Measurements from ENCODE around the gene ACACA. TPM values are rescaled to one million over a fixed set of nuclear protein-coding genes. Genes with fewer than 3 reads are reported as not detected.

ACACA gene
- total RNA-seq, 1 experiment from 2014 or later: 84.2 TPM

DNA sequence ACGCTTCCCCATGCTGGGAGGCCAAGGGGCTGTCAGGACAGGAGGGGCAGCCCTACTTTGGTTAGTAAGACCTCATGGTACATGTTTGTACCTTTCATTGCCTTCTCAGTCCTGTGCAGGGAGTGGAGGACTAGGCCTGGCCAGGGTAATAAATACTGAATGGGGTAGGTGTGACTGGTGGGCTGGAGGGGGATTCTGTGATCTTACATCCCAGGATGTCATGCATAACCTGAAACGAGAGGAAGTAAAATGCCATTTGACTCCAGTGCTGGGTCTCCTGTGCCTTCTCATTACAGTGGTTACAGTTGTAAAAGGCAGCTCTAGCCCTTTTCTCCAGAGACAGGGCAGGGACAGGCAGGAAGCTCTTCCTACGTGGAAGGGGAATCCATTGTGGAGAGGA, 319.7 kb downstream of the ACACA start:
- Histone ChIP-seq H4K20me1 (ENCODE audit: insufficient read depth, low read depth, low read length) (no peaks in the 10 kb centered on the region), H3K27ac (ENCODE audit: low read length) (no peak overlapping the region), H3K36me3 (ENCODE audit: insufficient read depth, low read length) (peaks cover 32% of the 10 kb centered on the region; the same call in 1 of the 2 replicates)

DNA sequence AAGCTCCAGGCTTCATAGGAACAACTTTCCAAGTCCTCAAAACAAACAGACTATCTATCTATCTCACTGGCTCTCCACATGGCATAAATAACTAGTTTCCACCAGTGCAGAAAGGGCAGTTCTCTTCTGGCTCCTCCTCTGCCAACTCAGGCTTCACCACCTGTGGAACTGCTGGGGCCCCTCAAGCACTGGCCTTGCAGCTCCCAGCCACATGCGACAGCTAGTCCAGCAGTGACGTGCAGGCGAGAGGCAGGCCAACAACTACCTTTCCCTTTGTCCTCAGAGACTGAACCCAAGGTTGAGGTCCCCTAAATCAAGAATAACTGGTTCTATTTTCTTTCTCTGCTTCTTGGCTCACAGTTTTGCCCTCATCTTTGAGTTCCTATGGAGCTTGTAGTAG, 320.3 kb downstream of the ACACA start:
- Histone ChIP-seq H3K9me3 (ENCODE audit: low read length) (no peaks in the 10 kb centered on the region), H2AFZ (ENCODE audit: low read length) (no peak overlapping the region), H3K79me2 (ENCODE audit: low read length) (no peaks in the 10 kb centered on the region), H3K9me2 (replicated peaks; ENCODE audit: insufficient read depth, low read length) (no peaks in the 10 kb centered on the region), H3K9ac (ENCODE audit: low read length) (no peak overlapping the region), H3K4me1 (ENCODE audit: low read length) (no peaks in the 10 kb centered on the region), H4K20me1 (ENCODE audit: insufficient read depth, low read depth, low read length) (no peaks in the 10 kb centered on the region), H3K27me3 (ENCODE audit: low read length) (no peaks in the 10 kb centered on the region), H3K36me3 (ENCODE audit: insufficient read depth, low read length) (peaks cover 32% of the 10 kb centered on the region; the same call in 1 of the 2 replicates), H3K4me2 (ENCODE audit: low read depth, low read length, poor library complexity, severe bottlenecking) (no peak overlapping the region), H3K4me3 (ENCODE audit: low read length) (no peak overlapping the region), H3K27ac (ENCODE audit: low read length) (no peak overlapping the region)
- DNase-seq: no peak

More for the DNA sequence above, 319.7 kb downstream of the ACACA start:
- no peak overlapping the region for H3K9ac ChIP-seq (ENCODE audit: low read length)
- H3K4me2 ChIP-seq (ENCODE audit: low read depth, low read length, poor library complexity, severe bottlenecking): no peak overlapping the region
- no peaks in the 10 kb centered on the region for H3K27me3 ChIP-seq (ENCODE audit: low read length)
- no peaks in the 10 kb centered on the region for H3K9me3 ChIP-seq (ENCODE audit: low read length)
- no peak for DNase-seq
- H3K9me2 ChIP-seq (replicated peaks; ENCODE audit: insufficient read depth, low read length): no peaks in the 10 kb centered on the region
- H2AFZ ChIP-seq (ENCODE audit: low read length): no peak overlapping the region
- H3K4me3 ChIP-seq (ENCODE audit: low read length): no peak overlapping the region
- H3K79me2 ChIP-seq (ENCODE audit: low read length): no peaks in the 10 kb centered on the region
- no peaks in the 10 kb centered on the region for H3K4me1 ChIP-seq (ENCODE audit: low read length)

DNA sequence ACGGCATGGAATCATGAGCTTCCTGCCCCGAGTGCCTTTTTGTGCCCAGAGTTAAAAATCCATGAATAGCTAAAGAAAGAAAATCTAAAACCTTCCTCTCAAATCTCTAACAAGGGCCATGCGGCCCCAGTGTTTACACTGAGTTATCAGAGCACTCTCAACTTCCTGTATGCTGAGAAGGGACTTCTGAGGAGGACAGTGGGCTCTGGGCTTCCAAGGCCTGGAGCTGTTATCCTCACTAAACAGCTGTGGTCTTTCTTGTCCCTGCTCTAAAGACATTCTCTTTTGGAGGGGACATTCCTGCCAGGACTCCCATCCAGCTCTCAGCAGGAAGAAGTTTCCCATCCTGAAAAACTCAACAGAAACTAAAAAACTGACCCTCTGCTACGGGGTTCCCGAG, 322.3 kb downstream of the ACACA start:
- Histone ChIP-seq H3K27ac (ENCODE audit: low read length) (no peak overlapping the region), H3K4me2 (ENCODE audit: low read depth, low read length, poor library complexity, severe bottlenecking) (no peak overlapping the region), H3K79me2 (ENCODE audit: low read length) (no peaks in the 10 kb centered on the region), H4K20me1 (ENCODE audit: insufficient read depth, low read depth, low read length) (no peaks in the 10 kb centered on the region), H3K9ac (ENCODE audit: low read length) (no peak overlapping the region), H3K9me2 (replicated peaks; ENCODE audit: insufficient read depth, low read length) (no peaks in the 10 kb centered on the region), H3K27me3 (ENCODE audit: low read length) (no peaks in the 10 kb centered on the region), H2AFZ (ENCODE audit: low read length) (no peak overlapping the region), H3K4me1 (ENCODE audit: low read length) (no peaks in the 10 kb centered on the region), H3K9me3 (ENCODE audit: low read length) (no peaks in the 10 kb centered on the region), H3K36me3 (ENCODE audit: insufficient read depth, low read length) (peaks cover 28% of the 10 kb centered on the region; the same call in 1 of the 2 replicates), H3K4me3 (ENCODE audit: low read length) (no peak overlapping the region)
- DNase-seq: no peak

DNA sequence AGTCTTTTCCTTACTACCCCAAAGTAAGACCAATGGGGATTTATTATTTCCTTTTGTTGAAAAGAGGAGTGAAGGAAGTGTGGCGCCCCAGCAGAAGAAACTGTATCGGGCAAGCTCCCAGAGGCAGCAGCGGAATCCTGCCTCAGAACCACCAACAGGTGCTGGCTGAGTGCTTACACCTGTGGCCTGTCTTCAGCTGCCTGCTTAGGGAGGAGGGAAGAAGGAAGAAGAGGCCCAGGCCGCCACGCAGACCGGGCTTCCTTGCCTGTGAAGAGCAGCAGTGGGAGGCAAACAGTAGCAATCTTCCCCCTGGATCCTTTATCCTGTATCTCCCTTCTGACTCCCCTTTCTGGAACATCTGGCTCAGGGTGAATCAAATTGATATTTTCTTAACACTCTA, 323.2 kb downstream of the ACACA start:
- Histone ChIP-seq H3K27ac (ENCODE audit: low read length) (no peak overlapping the region), H3K27me3 (ENCODE audit: low read length) (no peaks in the 10 kb centered on the region), H3K9ac (ENCODE audit: low read length) (no peak overlapping the region), H4K20me1 (ENCODE audit: insufficient read depth, low read depth, low read length) (no peaks in the 10 kb centered on the region), H2AFZ (ENCODE audit: low read length) (no peak overlapping the region), H3K4me1 (ENCODE audit: low read length) (no peaks in the 10 kb centered on the region), H3K79me2 (ENCODE audit: low read length) (no peaks in the 10 kb centered on the region), H3K9me2 (replicated peaks; ENCODE audit: insufficient read depth, low read length) (no peaks in the 10 kb centered on the region), H3K4me3 (ENCODE audit: low read length) (no peak overlapping the region), H3K36me3 (ENCODE audit: insufficient read depth, low read length) (peaks cover 25% of the 10 kb centered on the region; the same call in 1 of the 2 replicates), H3K9me3 (ENCODE audit: low read length) (no peaks in the 10 kb centered on the region), H3K4me2 (ENCODE audit: low read depth, low read length, poor library complexity, severe bottlenecking) (no peak overlapping the region)
- DNase-seq: no peak

DNA sequence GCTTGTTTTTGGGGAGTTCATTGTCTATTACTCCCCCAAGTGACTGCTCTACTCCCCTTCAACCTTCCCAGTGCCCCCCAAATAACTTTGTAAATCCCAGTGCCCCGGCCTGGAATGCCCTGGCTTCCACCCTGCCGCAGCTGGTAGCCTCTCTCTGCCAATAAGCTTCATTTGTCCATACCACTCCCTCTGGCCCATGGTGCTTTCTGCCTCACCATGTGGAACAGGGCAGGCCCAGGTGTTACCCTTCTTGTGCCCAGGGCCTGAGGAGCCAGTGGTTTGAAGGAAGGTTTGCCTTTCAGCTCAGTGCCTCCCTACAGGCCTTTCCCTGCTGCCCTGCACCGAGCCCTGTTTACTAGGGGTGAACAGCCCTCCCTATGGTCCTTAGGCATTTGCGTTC, 323.7 kb downstream of the ACACA start:
- H3K79me2 ChIP-seq (ENCODE audit: low read length): no peaks in the 10 kb centered on the region
- H3K9me2 ChIP-seq (replicated peaks; ENCODE audit: insufficient read depth, low read length): no peaks in the 10 kb centered on the region
- no peak overlapping the region for H3K9ac ChIP-seq (ENCODE audit: low read length)
- no peaks in the 10 kb centered on the region for H4K20me1 ChIP-seq (ENCODE audit: insufficient read depth, low read depth, low read length)
- no peak overlapping the region for H3K4me3 ChIP-seq (ENCODE audit: low read length)
- H3K4me2 ChIP-seq (ENCODE audit: low read depth, low read length, poor library complexity, severe bottlenecking): no peak overlapping the region
- H3K9me3 ChIP-seq (ENCODE audit: low read length): no peaks in the 10 kb centered on the region
- no peak overlapping the region for H2AFZ ChIP-seq (ENCODE audit: low read length)
- H3K27ac ChIP-seq (ENCODE audit: low read length): no peak overlapping the region
- no peak for DNase-seq
- H3K4me1 ChIP-seq (ENCODE audit: low read length): no peaks in the 10 kb centered on the region
- H3K27me3 ChIP-seq (ENCODE audit: low read length): no peaks in the 10 kb centered on the region
- H3K36me3 ChIP-seq (ENCODE audit: insufficient read depth, low read length): peaks cover 25% of the 10 kb centered on the region; the same call in 1 of the 2 replicates

DNA sequence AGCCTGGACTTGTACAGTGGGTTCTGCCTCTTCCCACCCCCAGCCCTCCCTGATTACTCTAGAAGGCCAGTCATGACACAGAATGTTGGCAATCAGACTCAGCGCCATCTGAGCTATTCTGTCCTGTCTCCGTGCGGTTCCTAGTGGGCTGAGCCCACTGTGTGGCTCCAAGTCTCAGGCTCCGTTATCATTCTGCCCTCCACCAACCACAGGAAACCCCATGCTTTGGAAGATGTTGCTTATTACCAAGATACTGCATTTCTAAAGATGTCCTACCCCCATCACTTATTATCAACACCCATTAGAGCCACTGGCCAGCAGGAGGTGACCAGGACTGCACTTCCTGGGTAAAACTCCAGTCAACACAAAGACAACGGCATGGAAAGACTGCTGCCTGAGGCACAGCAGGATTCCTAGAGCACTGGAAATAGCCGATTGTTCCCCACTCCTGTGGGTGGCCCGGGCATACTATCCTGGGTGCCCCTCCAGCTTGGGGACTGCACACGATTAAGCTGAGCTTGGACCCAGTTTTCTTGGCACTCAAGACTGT, 324.2 kb downstream of the ACACA start:
- H3K79me2 ChIP-seq (ENCODE audit: low read length): no peaks in the 10 kb centered on the region
- DNase-seq: no peak
- peaks cover 23% of the 10 kb centered on the region; the same call in 1 of the 2 replicates for H3K36me3 ChIP-seq (ENCODE audit: insufficient read depth, low read length)
- H3K4me3 ChIP-seq (ENCODE audit: low read length): no peak overlapping the region
- H2AFZ ChIP-seq (ENCODE audit: low read length): no peak overlapping the region
- H3K9me3 ChIP-seq (ENCODE audit: low read length): no peaks in the 10 kb centered on the region
- no peaks in the 10 kb centered on the region for H3K4me1 ChIP-seq (ENCODE audit: low read length)
- H3K9ac ChIP-seq (ENCODE audit: low read length): no peak overlapping the region
- no peak overlapping the region for H3K4me2 ChIP-seq (ENCODE audit: low read depth, low read length, poor library complexity, severe bottlenecking)
- H3K9me2 ChIP-seq (replicated peaks; ENCODE audit: insufficient read depth, low read length): no peaks in the 10 kb centered on the region
- no peaks in the 10 kb centered on the region for H3K27me3 ChIP-seq (ENCODE audit: low read length)
- H4K20me1 ChIP-seq (ENCODE audit: insufficient read depth, low read depth, low read length): no peaks in the 10 kb centered on the region
- no peak overlapping the region for H3K27ac ChIP-seq (ENCODE audit: low read length)

DNA sequence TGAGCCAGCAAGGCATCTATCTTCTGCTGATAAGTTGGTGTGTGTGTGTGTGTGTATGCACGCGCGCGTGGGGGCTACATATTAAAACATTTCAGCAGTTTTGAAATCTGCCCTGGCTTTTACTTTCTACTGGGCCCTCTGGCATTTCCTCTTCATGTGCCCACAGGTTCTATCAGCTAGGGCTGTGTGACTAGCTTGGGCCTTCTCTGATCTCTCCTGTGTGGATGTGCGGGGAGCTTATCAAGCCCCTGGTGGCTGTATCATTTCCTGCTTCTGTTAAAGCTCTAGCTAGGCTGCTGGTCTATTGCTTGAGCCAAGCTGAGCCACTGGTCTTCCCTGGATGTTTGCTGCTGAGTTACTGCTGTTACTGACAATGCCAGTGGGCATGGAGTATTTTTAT, 325.3 kb downstream of the ACACA start:
- no peak for DNase-seq
- no peaks in the 10 kb centered on the region for H3K4me1 ChIP-seq (ENCODE audit: low read length)

DNA sequence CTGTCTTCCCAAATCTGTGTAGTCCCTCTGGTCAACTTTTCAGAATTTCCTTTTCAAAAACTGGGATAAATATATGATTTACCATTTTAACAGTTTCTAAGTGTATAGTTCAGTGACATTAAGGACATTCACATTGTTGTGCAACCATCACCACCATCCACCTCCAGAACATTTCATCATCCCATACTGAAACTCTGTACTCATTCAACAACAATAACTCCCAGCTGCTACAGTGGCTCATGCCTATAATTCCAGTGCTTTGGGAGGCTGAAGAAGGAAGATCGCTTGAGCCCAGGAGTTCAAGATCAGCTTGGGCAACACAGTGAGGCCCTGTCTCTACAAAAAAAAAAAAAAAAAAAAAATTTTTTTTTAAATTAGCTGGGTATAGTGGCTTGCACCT, 326.9 kb downstream of the ACACA start:
- no peak overlapping the region for H2AFZ ChIP-seq (ENCODE audit: low read length)
- no peaks in the 10 kb centered on the region for H4K20me1 ChIP-seq (ENCODE audit: insufficient read depth, low read depth, low read length)
- no peaks in the 10 kb centered on the region for H3K36me3 ChIP-seq (ENCODE audit: insufficient read depth, low read length)
- H3K27ac ChIP-seq (ENCODE audit: low read length): no peak overlapping the region
- H3K4me2 ChIP-seq (ENCODE audit: low read depth, low read length, poor library complexity, severe bottlenecking): no peak overlapping the region
- no peak overlapping the region for H3K9ac ChIP-seq (ENCODE audit: low read length)
- H3K4me3 ChIP-seq (ENCODE audit: low read length): no peak overlapping the region
- H3K9me2 ChIP-seq (replicated peaks; ENCODE audit: insufficient read depth, low read length): no peaks in the 10 kb centered on the region
- no peaks in the 10 kb centered on the region for H3K79me2 ChIP-seq (ENCODE audit: low read length)
- DNase-seq: no peak
- no peaks in the 10 kb centered on the region for H3K27me3 ChIP-seq (ENCODE audit: low read length)
- no peaks in the 10 kb centered on the region for H3K9me3 ChIP-seq (ENCODE audit: low read length)
- H3K4me1 ChIP-seq (ENCODE audit: low read length): no peaks in the 10 kb centered on the region

More for the DNA sequence above, 325.3 kb downstream of the ACACA start:
- Histone ChIP-seq H4K20me1 (ENCODE audit: insufficient read depth, low read depth, low read length) (no peaks in the 10 kb centered on the region), H3K9me3 (ENCODE audit: low read length) (no peaks in the 10 kb centered on the region), H2AFZ (ENCODE audit: low read length) (no peak overlapping the region), H3K79me2 (ENCODE audit: low read length) (no peaks in the 10 kb centered on the region), H3K36me3 (ENCODE audit: insufficient read depth, low read length) (peaks cover 14% of the 10 kb centered on the region; the same call in 1 of the 2 replicates), H3K9ac (ENCODE audit: low read length) (no peak overlapping the region), H3K4me2 (ENCODE audit: low read depth, low read length, poor library complexity, severe bottlenecking) (no peak overlapping the region), H3K4me3 (ENCODE audit: low read length) (no peak overlapping the region), H3K27ac (ENCODE audit: low read length) (no peak overlapping the region), H3K9me2 (replicated peaks; ENCODE audit: insufficient read depth, low read length) (no peaks in the 10 kb centered on the region), H3K27me3 (ENCODE audit: low read length) (no peaks in the 10 kb centered on the region)
